GM19099 (cell line): Measurements from ENCODE around the gene RASA3.

Experiments
- POLR2A ChIP-seq: IDR thresholded peaks from 3 replicates; pipeline ENCODE4 v1.6.1; 2011; ENCODE audit warnings: low read depth; ENCODE audit not compliant: insufficient read length; ENCODE audit errors: extremely low read depth

RASA3 gene

GRCh38 chr13:114132419-114133121, at the start of gene RASA3:
TSS of gene RASA3 (minus strand) at chr13:114132623. CDS start at chr13:114132489, 134 bp downstream.
- peak; percentile 74 for TF ChIP-seq POLR2A

- no peak for TF ChIP-seq POLR2A
Observed at GRCh38 chr13:114179087-114179658, 46.8 kb upstream of the RASA3 start, which contains the start of gene CFAP97D2. TSS of gene CFAP97D2 (plus strand) at chr13:114179257. CDS start at chr13:114179331, 74 bp downstream.

- TF ChIP-seq POLR2A, result no peak
Observed at GRCh38 chr13:114177245-114178010, 45.0 kb upstream of the RASA3 start.

GRCh38 chr13:114174529-114174961, 42.1 kb upstream of the RASA3 start:
- TF ChIP-seq POLR2A, result no peak

GRCh38 chr13:114173745-114174144, 41.3 kb upstream of the RASA3 start:
- no peak for TF ChIP-seq POLR2A

GRCh38 chr13:114173272-114173671, 40.8 kb upstream of the RASA3 start:
- no peak for TF ChIP-seq POLR2A

GRCh38 chr13:114167885-114168284, 35.5 kb upstream of the RASA3 start:
- no peak for TF ChIP-seq POLR2A

GRCh38 chr13:114167426-114167825, 35.0 kb upstream of the RASA3 start:
- no peak for TF ChIP-seq POLR2A

GRCh38 chr13:114166381-114167131, 34.1 kb upstream of the RASA3 start:
- TF ChIP-seq POLR2A, result no peak

GRCh38 chr13:114164681-114165429, 32.4 kb upstream of the RASA3 start:
- TF ChIP-seq POLR2A, result no peak

- TF ChIP-seq POLR2A, result no peak
Observed at GRCh38 chr13:114164053-114164452, 31.6 kb upstream of the RASA3 start.

GRCh38 chr13:114162533-114162922, 30.1 kb upstream of the RASA3 start:
- no peak for TF ChIP-seq POLR2A

GRCh38 chr13:114161644-114162532, 29.5 kb upstream of the RASA3 start:
- no peak for TF ChIP-seq POLR2A
